GM12891 (cell line): ENCODE data around the gene PSAT1.

ENCODE experiments used
- DNase-seq: peaks from one replicate; pipeline ENCODE4 v3.0.0; 2011; ENCODE audit warnings: low spot score; ENCODE audit not compliant: insufficient read length
- FAIRE-seq: peaks from 2 replicates; lab custom pipeline; 2011; peaks lifted over from hg19 to GRCh38; lab: Jason Lieb, UNC
- PAX5 ChIP-seq: IDR thresholded peaks from 2 replicates; pipeline ENCODE4 v1.6.1; 2011; ENCODE audit warnings: low read length, moderate library complexity, mild to moderate bottlenecking; ENCODE audit not compliant: insufficient read depth, severe bottlenecking
- POLR2A ChIP-seq: IDR thresholded peaks from 2 replicates; pipeline ENCODE4 v1.6.1; 2011; ENCODE audit warnings: low read depth, low read length, control low read depth
- POLR2AphosphoS5 ChIP-seq: IDR thresholded peaks from 2 replicates; pipeline ENCODE4 v1.6.1; 2011; ENCODE audit warnings: low read depth, low read length, control low read depth
- POU2F2 ChIP-seq: IDR thresholded peaks from 2 replicates; pipeline ENCODE4 v1.6.1; 2011; ENCODE audit warnings: low read depth, mild to moderate bottlenecking, control low read depth, low read length, moderate library complexity
- SPI1 ChIP-seq: IDR thresholded peaks from 2 replicates; pipeline ENCODE4 v1.6.1; 2011; ENCODE audit warnings: low read depth, low read length, control low read depth
- TAF1 ChIP-seq: IDR thresholded peaks from 2 replicates; pipeline ENCODE4 v1.6.1; 2011; ENCODE audit warnings: low read depth, low read length, control low read depth

The PSAT1 gene

DNA sequence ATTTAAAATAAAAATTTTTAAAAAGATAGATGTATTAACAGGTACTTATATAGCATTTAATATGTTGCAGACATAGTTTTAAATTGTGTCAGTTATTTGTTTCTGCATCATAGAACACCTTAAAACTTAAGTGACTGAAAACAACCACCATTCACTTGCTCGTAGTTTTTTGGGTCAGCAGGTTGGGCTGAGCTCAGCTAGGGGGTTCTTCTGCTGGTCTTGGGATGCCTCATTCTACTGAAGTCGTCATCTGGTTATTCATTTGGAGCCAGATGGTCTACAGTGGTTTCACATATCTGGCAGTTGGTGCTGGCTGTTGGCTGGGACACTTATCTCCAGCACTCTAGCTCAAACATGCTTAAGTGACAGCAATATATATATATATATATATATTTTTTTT is 29.6 kb downstream of the PSAT1 start:
- DNase-seq (no peak), FAIRE-seq (no peak)

DNA sequence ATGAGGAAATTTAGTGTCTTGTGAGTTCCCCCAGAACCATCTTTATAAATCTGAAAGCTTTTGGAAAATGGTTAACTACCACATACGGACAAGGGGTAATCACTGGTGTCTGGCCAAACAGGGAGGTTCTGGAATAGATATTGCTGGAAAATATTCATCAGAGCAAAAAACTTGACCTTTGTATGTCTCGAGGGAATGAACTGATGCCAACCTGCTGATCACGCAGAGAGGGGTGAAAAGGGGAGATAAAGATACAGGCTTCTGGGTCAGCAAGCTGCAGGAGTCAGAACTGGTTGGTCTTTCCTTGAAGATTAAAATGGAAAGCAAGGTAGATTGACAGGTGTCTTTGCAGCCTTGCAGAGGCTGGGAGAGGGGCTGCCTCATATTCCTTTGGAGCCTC is 35.5 kb downstream of the PSAT1 start:
- DNase-seq, result no peak
- no peak for FAIRE-seq
- TF ChIP-seq POLR2A, result no peak
- no peak for TF ChIP-seq SPI1
- no peak for TF ChIP-seq PAX5
- no peak for TF ChIP-seq TAF1

More for the DNA sequence above, 29.6 kb downstream of the PSAT1 start:
- TF ChIP-seq POU2F2 (no peak), TAF1 (no peak), SPI1 (no peak), POLR2AphosphoS5 (no peak), POLR2A (no peak), PAX5 (no peak)

DNA sequence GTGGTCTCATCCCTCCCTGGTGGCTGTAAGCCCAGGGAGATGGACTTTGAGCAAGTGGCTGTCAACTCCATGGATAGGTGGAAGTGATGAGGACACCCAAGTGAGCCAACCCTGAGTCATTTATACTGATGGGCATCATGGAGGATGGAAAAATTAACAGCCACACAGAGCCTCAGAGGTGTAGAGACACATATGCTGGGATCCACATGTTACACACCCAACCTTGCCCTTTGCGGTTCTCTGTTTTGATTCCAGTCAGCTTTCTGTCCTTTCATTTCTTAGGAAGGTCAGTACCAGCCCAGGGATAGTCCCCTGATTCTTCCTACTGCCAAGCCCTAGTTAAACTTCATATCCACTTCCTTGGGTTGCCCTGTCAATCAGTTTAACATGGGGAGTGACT is 51.9 kb downstream of the PSAT1 start:
- DNase-seq (no peak), FAIRE-seq (no peak)
- TF ChIP-seq TAF1 (no peak), POLR2AphosphoS5 (no peak), PAX5 (no peak), POU2F2 (no peak), POLR2A (no peak), SPI1 (no peak)

DNA sequence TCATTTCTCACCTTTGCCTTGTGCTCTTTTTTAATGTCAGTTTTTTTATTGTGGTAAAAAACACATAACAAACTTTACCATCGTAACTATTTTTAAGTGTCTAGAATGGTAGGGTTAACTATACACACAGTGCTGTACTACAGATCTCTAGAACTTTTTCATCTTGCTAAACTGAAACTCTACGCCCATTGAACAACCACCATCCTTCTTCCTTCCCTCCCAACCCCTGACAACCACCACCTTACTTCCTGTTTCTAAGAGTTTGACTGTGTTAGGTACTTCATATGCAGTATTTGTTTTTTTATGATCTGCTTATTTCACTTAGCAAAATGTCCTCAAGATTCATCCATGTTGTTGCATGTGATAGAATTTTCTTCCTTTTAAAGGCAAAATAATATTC is 54.9 kb downstream of the PSAT1 start:
- TF ChIP-seq POU2F2 (no peak), SPI1 (no peak), TAF1 (no peak), PAX5 (no peak)
- FAIRE-seq (no peak), DNase-seq (no peak)

DNA sequence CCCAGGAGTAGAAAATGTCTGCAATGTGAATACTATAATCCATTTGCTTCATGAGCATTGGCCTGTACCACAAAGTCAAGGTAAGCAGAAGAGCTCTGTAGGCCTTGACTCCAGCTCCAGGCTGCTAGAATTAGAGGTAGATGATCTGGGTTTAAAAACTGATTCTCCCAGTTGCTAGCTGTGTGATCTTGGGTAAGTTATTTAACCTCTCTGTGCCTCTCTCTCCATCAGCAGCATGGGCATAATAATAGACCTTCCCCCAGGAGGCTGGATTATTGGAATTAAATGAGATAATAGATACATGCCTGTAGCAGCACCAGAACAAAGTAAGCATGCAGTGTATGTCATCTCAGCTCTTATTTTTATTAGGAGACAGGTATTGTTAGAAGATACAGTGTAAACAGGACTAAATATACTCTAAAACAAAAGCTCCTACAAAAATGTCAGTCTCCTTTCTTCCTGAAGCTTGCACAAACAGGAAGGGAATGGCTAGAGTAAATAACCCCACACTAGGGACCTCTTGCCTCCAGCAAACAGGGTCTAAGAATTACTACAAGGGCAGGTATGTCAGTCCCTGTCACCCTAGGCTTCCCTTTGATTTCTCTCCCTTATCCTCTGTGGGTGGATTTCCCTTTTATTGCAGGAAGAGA is 57.5 kb downstream of the PSAT1 start:
- FAIRE-seq (no peak), DNase-seq (no peak)
- TF ChIP-seq POLR2A (no peak), SPI1 (no peak), POLR2AphosphoS5 (no peak), POU2F2 (no peak), TAF1 (no peak), PAX5 (no peak)

DNA sequence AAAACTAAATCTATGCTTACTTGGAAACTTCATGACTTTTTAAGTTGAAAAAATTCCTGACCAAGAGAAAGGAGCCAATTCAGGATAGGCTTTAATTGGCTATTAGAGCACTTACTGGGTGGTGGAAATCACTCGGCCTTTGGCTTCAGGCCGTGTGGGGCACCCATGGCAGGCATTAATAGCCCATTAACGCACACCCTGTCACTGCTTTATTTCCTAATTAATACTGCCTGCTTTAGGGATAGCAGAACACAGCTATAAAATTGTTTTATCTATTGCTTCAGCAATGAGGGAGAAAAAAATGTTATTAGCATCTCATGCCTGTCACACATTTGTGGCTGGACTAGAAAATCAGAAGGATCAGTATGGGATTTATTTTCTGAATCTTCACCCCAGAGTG is 58.1 kb downstream of the PSAT1 start:
- FAIRE-seq (no peak), DNase-seq (no peak)
- no peak for TF ChIP-seq POLR2A
- no peak for TF ChIP-seq PAX5
- TF ChIP-seq POU2F2, result no peak
- TF ChIP-seq TAF1, result no peak
- TF ChIP-seq POLR2AphosphoS5, result no peak
- TF ChIP-seq SPI1, result no peak

DNA sequence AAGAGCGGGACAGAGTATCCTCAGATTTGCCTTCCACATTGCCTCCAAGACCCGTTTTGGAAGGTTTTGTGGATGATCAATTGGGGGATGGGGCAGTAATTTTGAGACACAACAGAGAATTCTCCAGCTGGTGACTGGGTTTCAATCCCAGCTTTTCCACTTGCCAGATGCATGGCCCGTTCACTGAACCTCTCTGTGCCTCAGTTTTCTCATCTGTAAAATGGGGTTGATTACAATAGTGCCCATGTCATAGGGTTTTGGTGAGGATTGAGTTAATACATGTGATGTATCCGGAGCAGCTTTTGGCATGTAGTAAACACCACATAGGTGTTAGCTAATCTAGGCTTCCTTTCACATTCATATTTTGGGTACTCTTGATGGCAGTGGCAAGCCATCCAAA is 59.7 kb downstream of the PSAT1 start:
- DNase-seq (no peak), FAIRE-seq (no peak)
- no peak for TF ChIP-seq POLR2A
- no peak for TF ChIP-seq POU2F2
- no peak for TF ChIP-seq TAF1
- no peak for TF ChIP-seq PAX5
- TF ChIP-seq SPI1, result no peak
- no peak for TF ChIP-seq POLR2AphosphoS5

DNA sequence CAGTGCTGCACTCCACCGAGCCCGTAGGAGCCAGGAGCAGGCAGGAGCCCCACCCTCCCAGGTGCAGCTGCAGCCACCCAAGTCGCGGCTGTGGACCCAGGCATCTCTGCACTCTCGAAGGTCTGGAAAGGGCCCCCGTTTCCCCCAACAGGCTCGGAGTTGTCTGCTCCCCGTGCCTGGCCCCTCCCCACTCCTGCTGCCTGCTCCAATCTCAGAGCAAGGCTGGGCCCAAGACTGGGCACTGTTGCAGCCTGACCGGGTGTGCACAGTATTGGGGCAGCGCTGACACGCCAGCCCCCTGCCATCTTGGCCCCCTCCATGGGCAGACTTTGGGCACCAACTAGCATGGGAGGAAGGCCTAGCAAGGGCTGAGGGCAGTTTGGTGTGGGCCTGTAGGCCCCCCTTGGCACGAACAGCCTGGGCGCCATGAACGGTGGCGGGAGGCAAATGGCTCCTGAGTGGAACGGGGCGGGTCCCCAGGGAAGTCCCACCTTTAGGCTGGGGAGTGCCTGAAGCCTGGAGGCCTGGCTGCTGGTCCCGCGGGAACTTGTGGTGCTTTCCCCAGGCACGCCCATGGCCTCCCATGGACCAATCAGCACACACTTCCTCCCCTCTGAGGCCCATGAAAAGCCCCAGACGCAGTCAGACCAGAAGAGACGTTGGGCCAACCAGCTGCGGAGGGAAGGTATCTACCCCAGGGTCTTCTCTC is 60.4 kb downstream of the PSAT1 start:
- DNase-seq (no peak), FAIRE-seq (no peak)
- TF ChIP-seq TAF1, result no peak
- TF ChIP-seq POLR2A, result no peak
- no peak for TF ChIP-seq SPI1
- no peak for TF ChIP-seq PAX5
- no peak for TF ChIP-seq POLR2AphosphoS5
- TF ChIP-seq POU2F2, result no peak

DNA sequence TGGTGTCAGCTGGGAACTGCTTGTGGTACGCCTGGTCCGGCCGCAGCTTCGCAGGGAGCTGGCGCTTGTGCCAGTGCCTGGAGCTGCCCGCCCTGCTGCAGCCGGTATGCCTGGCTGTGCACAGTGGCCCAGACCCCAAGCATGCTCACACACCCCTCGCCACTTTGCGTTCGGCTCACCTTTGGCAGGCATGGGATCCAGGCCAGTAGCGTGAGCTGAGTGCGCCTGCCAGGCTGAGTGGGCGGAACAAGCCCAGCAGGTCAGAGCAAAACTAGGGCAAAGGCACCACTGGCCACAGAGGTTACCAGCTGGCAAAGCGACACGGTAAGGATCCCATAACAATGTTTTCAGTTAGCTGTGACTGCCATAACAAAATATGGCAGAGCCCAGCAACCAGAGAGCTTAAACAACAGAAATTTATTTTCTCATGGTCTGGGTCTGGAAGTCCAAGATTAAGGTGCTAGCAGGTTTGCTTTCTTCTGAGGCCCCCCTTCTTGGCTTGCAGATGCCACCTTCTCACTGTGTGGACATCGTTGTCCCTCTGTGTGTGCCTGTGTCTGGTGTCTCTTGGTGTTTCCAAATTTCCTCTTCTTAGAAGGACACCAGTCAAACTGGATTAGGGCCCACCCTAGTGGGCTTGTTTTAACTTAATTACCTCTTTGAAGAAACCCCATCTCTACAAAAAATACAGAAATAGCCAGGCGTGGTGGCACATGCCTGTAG is 61.6 kb downstream of the PSAT1 start:
- TF ChIP-seq POLR2AphosphoS5 (no peak), POLR2A (no peak), POU2F2 (no peak), PAX5 (no peak), SPI1 (no peak), TAF1 (no peak)
- FAIRE-seq (no peak), DNase-seq (no peak)
